ENCODE data around the gene RBM14.
"Not testable (repeated sequence)": the region's sequence is repeated elsewhere in the genome, so short reads cannot be mapped to it uniquely, and the experiment has no call there.

RBM14 gene

GRCh38 chr11:66604155-66604554 lies 12.3 kb upstream of the RBM14 start:
- no peaks in the 10 kb centered on the region for H3K27me3 ChIP-seq (replicated peaks; ENCODE audit: control insufficient read depth, insufficient read depth, low read length)
- no peak for DNase-seq (ENCODE audit: extremely low read depth, insufficient read length)
- H3K36me3 ChIP-seq (ENCODE audit: control insufficient read depth, insufficient read depth, low read length), result peaks cover 26% of the 10 kb centered on the region
- no peak overlapping the region for H3K4me3 ChIP-seq (replicated peaks; ENCODE audit: low read depth, low read length)
- no peak for TF ChIP-seq CTCF (IDR thresholded peaks at IDR 0.05; ENCODE audit: insufficient read depth, low read length, poor library complexity, severe bottlenecking)

- not testable (repeated sequence) for H3K4me3 ChIP-seq (replicated peaks; ENCODE audit: low read depth, low read length); DNase-seq (ENCODE audit: extremely low read depth, insufficient read length); H3K27me3 ChIP-seq (replicated peaks; ENCODE audit: control insufficient read depth, insufficient read depth, low read length)
- peaks cover 21% of the 10 kb centered on the region for H3K36me3 ChIP-seq (ENCODE audit: control insufficient read depth, insufficient read depth, low read length)
Observed at GRCh38 chr11:66606608-66607007, 9.8 kb upstream of the RBM14 start.

GRCh38 chr11:66607126-66607834 lies 9.2 kb upstream of the RBM14 start:
- no peak overlapping the region for H3K4me3 ChIP-seq (replicated peaks; ENCODE audit: low read depth, low read length)
- no peak for TF ChIP-seq CTCF (IDR thresholded peaks at IDR 0.05; ENCODE audit: insufficient read depth, low read length, poor library complexity, severe bottlenecking)
- H3K36me3 ChIP-seq (ENCODE audit: control insufficient read depth, insufficient read depth, low read length), result peaks cover 21% of the 10 kb centered on the region
- no peak for DNase-seq (ENCODE audit: extremely low read depth, insufficient read length)
- H3K27me3 ChIP-seq (replicated peaks; ENCODE audit: control insufficient read depth, insufficient read depth, low read length), result no peaks in the 10 kb centered on the region

- no peak overlapping the region for H3K4me3 ChIP-seq (replicated peaks; ENCODE audit: low read depth, low read length)
- no peak for DNase-seq (ENCODE audit: extremely low read depth, insufficient read length)
Observed at GRCh38 chr11:66609721-66610617, 6.5 kb upstream of the RBM14 start.

GRCh38 chr11:66612458-66612857 lies 4.0 kb upstream of the RBM14 start:
- no peaks in the 10 kb centered on the region for H3K27me3 ChIP-seq (replicated peaks; ENCODE audit: control insufficient read depth, insufficient read depth, low read length)
- H3K36me3 ChIP-seq (ENCODE audit: control insufficient read depth, insufficient read depth, low read length), result no peaks in the 10 kb centered on the region
- TF ChIP-seq CTCF (IDR thresholded peaks at IDR 0.05; ENCODE audit: insufficient read depth, low read length, poor library complexity, severe bottlenecking), result no peak
- no peak overlapping the region for H3K4me3 ChIP-seq (replicated peaks; ENCODE audit: low read depth, low read length)
- no peak for DNase-seq (ENCODE audit: extremely low read depth, insufficient read length)

More at GRCh38 chr11:66609721-66610617, 6.5 kb upstream of the RBM14 start:
- H3K27me3 ChIP-seq (replicated peaks; ENCODE audit: control insufficient read depth, insufficient read depth, low read length), result no peaks in the 10 kb centered on the region
- TF ChIP-seq CTCF (IDR thresholded peaks at IDR 0.05; ENCODE audit: insufficient read depth, low read length, poor library complexity, severe bottlenecking), result no peak
- peaks cover 12% of the 10 kb centered on the region for H3K36me3 ChIP-seq (ENCODE audit: control insufficient read depth, insufficient read depth, low read length)

- TF ChIP-seq CTCF (IDR thresholded peaks at IDR 0.05; ENCODE audit: insufficient read depth, low read length, poor library complexity, severe bottlenecking), result no peak
- no peak for DNase-seq (ENCODE audit: extremely low read depth, insufficient read length)
Observed at GRCh38 chr11:66614073-66614472, 2.4 kb upstream of the RBM14 start.

More at GRCh38 chr11:66614073-66614472, 2.4 kb upstream of the RBM14 start:
- H3K27me3 ChIP-seq (replicated peaks; ENCODE audit: control insufficient read depth, insufficient read depth, low read length), result no peaks in the 10 kb centered on the region
- no peak overlapping the region for H3K4me3 ChIP-seq (replicated peaks; ENCODE audit: low read depth, low read length)
- no peaks in the 10 kb centered on the region for H3K36me3 ChIP-seq (ENCODE audit: control insufficient read depth, insufficient read depth, low read length)
